CD4-positive, alpha-beta memory T cell (primary cell): ENCODE measurements around the gene C16orf90. TPM values are rescaled to one million over a fixed set of nuclear protein-coding genes. Genes with fewer than 3 reads are reported as not detected.

Experiments used
- CTCF ChIA-PET: fragments of 350-600 bp; sonication (Branson Sonifier 250); formaldehyde crosslinking; loops from one replicate; lab custom pipeline; 2021; ENCODE audit warnings: inconsistent platforms; ENCODE audit not compliant: partially characterized antibody; lab: Charles Lee
- POLR2A ChIA-PET: fragments of 350-600 bp; sonication (Branson Sonifier 250); formaldehyde crosslinking; loops from one replicate; lab custom pipeline; 2021; ENCODE audit not compliant: partially characterized antibody; lab: Charles Lee
- DNase-seq, 5 donors: peaks; one replicate each; pipeline versions ENCODE4 v3.0.0 to v3.0.0-alpha.2; 2020 to 2022; ENCODE audit warnings: mixed read lengths in 1 of 5
- H3K27ac ChIP-seq: one replicate; pipeline ENCODE4 v1.7.0; 2013; ENCODE audit warnings: low read depth, low read length
- H3K27me3 ChIP-seq: 2 replicates; pipeline ENCODE4 v1.7.0; 2013; ENCODE audit warnings: mild to moderate bottlenecking, low read length, moderate library complexity; ENCODE audit not compliant: insufficient read depth
- H3K36me3 ChIP-seq: 2 replicates; pipeline ENCODE4 v1.7.0; 2013; ENCODE audit warnings: mild to moderate bottlenecking, low read length, moderate library complexity; ENCODE audit not compliant: insufficient read depth
- H3K4me1 ChIP-seq: 2 replicates; pipeline ENCODE4 v1.7.0; 2013; ENCODE audit warnings: mild to moderate bottlenecking, low read length, moderate library complexity; ENCODE audit not compliant: insufficient read depth
- H3K4me3 ChIP-seq, 2 donors: one replicate each; pipeline ENCODE4 v1.7.0; 2013; ENCODE audit warnings: low read length in 2 of 2, mild to moderate bottlenecking in 1 of 2
- H3K9me3 ChIP-seq, 2 donors: one replicate each; pipeline ENCODE4 v1.7.0; 2013; ENCODE audit warnings: low read length in 2 of 2, control low read depth in 1 of 2; ENCODE audit not compliant: control insufficient read depth in 1 of 2
- H3K27ac Mint-ChIP-seq, 7 donors: one replicate each; pipeline ENCODE4 v1.8.0; 2020 to 2021; ENCODE audit warnings: mixed read lengths in 7 of 7, mild to moderate bottlenecking in 6 of 7, inconsistent platforms in 3 of 7, moderate library complexity in 3 of 7
- H3K27me3 Mint-ChIP-seq, 2 donors: one replicate each; pipeline ENCODE4 v1.8.0; 2020 to 2021; ENCODE audit warnings: mixed read lengths in 2 of 2
- H3K36me3 Mint-ChIP-seq, 2 donors: one replicate each; pipeline ENCODE4 v1.8.0; 2020 to 2021; ENCODE audit warnings: mixed read lengths in 2 of 2, inconsistent platforms in 1 of 2, mild to moderate bottlenecking in 1 of 2
- H3K4me1 Mint-ChIP-seq, 4 donors: one replicate each; pipeline ENCODE4 v1.8.0; 2020 to 2021; ENCODE audit warnings: mixed read lengths in 4 of 4, mild to moderate bottlenecking in 1 of 4
- H3K4me3 Mint-ChIP-seq, 8 donors: one replicate each; pipeline ENCODE4 v1.8.0; 2020 to 2021; ENCODE audit warnings: mixed read lengths in 8 of 8, mild to moderate bottlenecking in 7 of 8, moderate library complexity in 6 of 8, inconsistent platforms in 3 of 8
- H3K9me3 Mint-ChIP-seq, 8 donors: one replicate each; pipeline ENCODE4 v1.8.0; 2020 to 2021; ENCODE audit warnings: mixed read lengths in 8 of 8, mild to moderate bottlenecking in 5 of 8, inconsistent platforms in 3 of 8, moderate library complexity in 1 of 8
- intact Hi-C: fragments of 100-400 bp; cut with micrococcal nuclease; formaldehyde crosslinking; loops from one replicate; pipeline ENCODE4 v1.15.1; 2023
- polyA plus RNA-seq, 2 donors: library from polyadenylated mRNA; unstranded; fragments of 300-500 nt; fragmentation: Illumina TruSeq; gene quantifications; one replicate each; pipeline ENCODE4 v1.2.3, GENCODE V29; 2021
- total RNA-seq, 2 experiments: library from RNA; stranded (reverse); gene quantifications; one replicate each; pipeline ENCODE4 v1.2.3, GENCODE V29; 2021

Gene C16orf90
- total and polyA plus RNA-seq, 4 experiments from 2014 or later, result not detected

DNA sequence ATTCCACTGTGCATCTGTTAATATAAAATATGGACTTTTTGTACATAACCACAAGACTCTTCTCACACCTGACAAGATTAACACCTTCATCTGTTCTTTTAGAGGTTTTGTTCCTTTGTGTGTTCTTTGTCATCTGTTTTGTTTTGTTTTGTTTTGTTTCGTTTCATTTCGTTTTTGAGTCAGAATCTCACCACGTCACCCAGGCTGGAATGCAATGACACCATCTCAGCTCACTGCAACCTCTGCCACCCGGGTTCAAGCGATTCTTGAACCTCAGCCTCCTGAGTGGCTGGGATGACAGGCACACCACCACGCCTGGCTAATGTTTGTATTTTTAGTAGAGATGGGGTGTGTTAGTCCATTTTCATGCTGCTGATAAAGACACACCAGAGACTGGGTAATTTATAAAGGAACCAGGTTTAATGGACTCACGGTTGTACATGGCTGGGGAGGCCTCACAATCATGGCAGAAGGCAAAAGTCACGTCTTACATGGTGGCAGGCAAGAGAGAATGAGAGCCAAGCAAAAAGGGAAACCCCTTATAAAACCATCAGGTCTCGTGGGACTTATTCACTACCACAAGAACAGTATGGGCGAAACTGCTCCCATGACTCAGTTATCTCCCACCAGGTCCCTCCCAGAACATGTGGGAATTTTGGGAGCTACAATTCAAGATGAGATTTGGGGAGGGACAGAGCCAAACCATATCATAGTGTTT is 22.3 kb downstream of the C16orf90 start:
- intact Hi-C loops, result no loop called here
- Mint-ChIP-seq H3K27ac (peak overlapping the region in 5 of 7 donors; percentile 10 to 58 (median 30)), H3K4me1 (peaks cover 11 to 50% (median 13%) of the 10 kb centered on the region in 4 donors), H3K27me3 (no peaks in the 10 kb centered on the region), H3K36me3 (peaks cover 11 to 22% of the 10 kb centered on the region in 2 donors), H3K9me3 (no peaks in the 10 kb centered on the region), H3K4me3 (peak overlapping the region in 1 of 8 donors; percentile 32)
- no peak overlapping the region for H3K4me3 ChIP-seq
- H3K4me1 ChIP-seq, result peaks cover 9% of the 10 kb centered on the region
- CTCF ChIA-PET, result no interaction called here
- POLR2A ChIA-PET, result no interaction called here
- no peaks in the 10 kb centered on the region for H3K27me3 ChIP-seq
- DNase-seq, result no peak
- H3K36me3 ChIP-seq, result no peaks in the 10 kb centered on the region
- no peak overlapping the region for H3K27ac ChIP-seq
- no peaks in the 10 kb centered on the region for H3K9me3 ChIP-seq

DNA sequence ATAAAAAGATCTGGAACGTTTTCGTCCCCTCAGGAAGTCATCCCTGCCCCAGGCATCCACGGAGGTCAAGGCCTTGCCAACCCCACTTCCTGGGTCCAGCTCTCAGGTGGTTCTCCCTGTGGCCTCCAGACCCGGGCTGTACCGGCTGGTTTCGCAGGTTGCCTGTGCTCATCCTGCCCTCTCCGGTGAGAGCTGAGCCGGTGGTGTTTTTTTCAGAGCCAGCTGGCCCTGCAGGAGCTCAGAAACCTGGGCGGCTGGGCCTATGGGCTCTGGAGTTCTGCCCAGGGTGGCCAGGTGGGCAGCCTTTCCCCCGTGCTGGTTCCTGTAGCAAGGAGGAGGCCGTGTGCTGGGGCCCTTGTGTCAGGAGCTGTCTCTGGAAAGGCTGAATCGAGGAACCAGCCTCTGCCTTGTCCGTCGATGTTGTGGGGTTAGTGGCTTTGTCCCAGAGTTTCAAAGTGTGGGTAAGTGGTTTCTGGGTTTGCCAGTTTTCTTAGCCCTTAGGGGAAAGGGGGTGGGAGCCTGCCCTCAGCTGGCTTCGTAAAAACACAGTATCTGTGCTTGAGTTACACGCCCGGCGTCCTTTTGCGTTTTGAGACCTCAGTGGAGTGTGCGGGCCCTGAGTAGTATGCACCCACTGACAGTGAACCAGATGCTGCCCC is 23.6 kb downstream of the C16orf90 start:
- intact Hi-C loops, result no loop called here
- Histone ChIP-seq H3K4me3 (no peak overlapping the region), H3K36me3 (peaks cover under 1% of the 10 kb centered on the region), H3K9me3 (no peaks in the 10 kb centered on the region), H3K4me1 (peaks cover 9% of the 10 kb centered on the region), H3K27me3 (no peaks in the 10 kb centered on the region), H3K27ac (no peak overlapping the region)
- Mint-ChIP-seq H3K4me3 (no peak overlapping the region), H3K4me1 (peaks cover 21 to 64% (median 26%) of the 10 kb centered on the region in 4 donors), H3K27me3 (no peaks in the 10 kb centered on the region), H3K27ac (peak overlapping the region in 1 of 7 donors; percentile 57), H3K36me3 (peaks cover 22 to 26% of the 10 kb centered on the region in 2 donors), H3K9me3 (no peaks in the 10 kb centered on the region)
- CTCF ChIA-PET, result no interaction called here
- POLR2A ChIA-PET, result no interaction called here
- no peak for DNase-seq

DNA sequence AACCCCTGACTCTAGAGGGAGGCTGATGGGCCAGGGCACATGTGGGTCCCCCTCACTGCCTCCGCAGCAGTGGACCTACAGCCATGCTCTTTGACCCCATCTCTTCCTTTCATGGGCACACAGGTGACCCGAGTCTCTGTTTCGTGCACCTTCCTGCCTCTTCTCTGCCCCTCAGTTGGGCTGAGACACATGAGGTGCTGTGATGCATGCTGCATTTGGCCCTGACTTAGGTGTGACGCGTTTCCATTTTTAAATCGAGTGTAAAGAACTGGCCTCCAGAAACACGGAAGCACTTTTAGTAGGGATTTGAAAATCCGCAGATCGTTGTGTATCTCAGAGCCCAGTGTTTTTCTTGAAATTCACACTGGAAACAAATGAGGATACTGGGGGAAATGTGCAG is 24.6 kb downstream of the C16orf90 start:
- CTCF ChIA-PET, result no interaction called here
- peaks cover 9% of the 10 kb centered on the region for H3K4me1 ChIP-seq
- H3K27ac ChIP-seq, result no peak overlapping the region
- H3K4me3 ChIP-seq, result no peak overlapping the region
- Mint-ChIP-seq H3K9me3 (no peaks in the 10 kb centered on the region), H3K27me3 (no peaks in the 10 kb centered on the region), H3K4me3 (no peak overlapping the region), H3K27ac (peak overlapping the region in 3 of 7 donors; percentile 43 to 68 (median 44)), H3K4me1 (peaks cover 29 to 74% (median 32%) of the 10 kb centered on the region in 4 donors), H3K36me3 (peaks cover 25 to 30% of the 10 kb centered on the region in 2 donors)
- POLR2A ChIA-PET, result interaction anchor here (0.5 kb wide), 1 partner anchor 29 kb away, joined by 3 read pairs; no protein-coding TSS in a partner anchor
- DNase-seq, result no peak
- intact Hi-C loops, result no loop called here
- no peaks in the 10 kb centered on the region for H3K27me3 ChIP-seq
- peaks cover 10% of the 10 kb centered on the region for H3K36me3 ChIP-seq
- no peaks in the 10 kb centered on the region for H3K9me3 ChIP-seq

DNA sequence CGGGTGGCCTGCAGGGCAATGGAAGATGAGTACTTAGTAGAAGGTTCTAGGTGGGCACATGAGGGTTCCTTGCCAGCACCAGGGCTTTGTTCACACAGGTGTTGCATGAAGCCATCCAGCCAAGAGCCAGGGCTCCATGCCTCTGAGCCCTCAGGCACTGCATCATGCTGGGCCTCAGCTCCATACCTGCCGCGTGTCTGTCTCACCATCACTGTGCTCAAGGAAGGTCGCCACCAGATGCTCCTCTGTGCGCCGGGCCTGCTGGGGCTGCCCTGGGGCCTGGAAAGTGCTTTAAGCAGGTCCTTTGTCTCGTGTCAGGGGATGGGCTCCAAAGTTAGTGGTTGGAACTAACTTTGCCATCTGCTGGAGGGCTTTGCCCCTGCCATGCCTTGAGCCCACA is 25.6 kb downstream of the C16orf90 start:
- H3K4me1 Mint-ChIP-seq, result peaks cover 33 to 76% (median 38%) of the 10 kb centered on the region in 4 donors

DNA sequence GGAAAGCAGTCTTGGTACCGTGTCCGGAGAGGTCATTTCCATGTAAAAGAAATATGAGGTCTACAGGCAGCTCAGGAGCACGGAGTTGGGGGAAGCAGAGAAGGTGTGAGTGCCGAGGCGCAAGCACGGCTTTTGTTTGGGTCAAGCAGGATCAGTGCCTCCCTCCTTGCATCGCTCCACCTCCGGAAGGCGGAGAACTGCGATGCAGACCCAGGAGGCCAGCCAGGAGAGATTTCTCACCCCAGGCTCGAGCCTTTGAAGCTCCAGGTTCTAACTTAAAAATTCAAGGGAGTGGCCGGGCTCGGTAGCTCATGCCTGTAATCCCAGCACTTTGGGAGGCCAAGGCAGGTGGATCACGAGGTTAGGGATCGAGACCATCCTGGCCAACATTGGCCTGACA is 26.8 kb downstream of the C16orf90 start:
- no peaks in the 10 kb centered on the region for H3K27me3 Mint-ChIP-seq
- H3K4me1 Mint-ChIP-seq, result peaks cover 38 to 85% (median 47%) of the 10 kb centered on the region in 4 donors
- peaks cover 25 to 30% of the 10 kb centered on the region in 2 donors for H3K36me3 Mint-ChIP-seq
- no peaks in the 10 kb centered on the region for H3K9me3 ChIP-seq
- H3K36me3 ChIP-seq, result peaks cover 16% of the 10 kb centered on the region
- no peak overlapping the region for H3K4me3 Mint-ChIP-seq
- H3K4me1 ChIP-seq, result peaks cover 20% of the 10 kb centered on the region
- H3K27ac Mint-ChIP-seq, result peak overlapping the region in 6 of 7 donors; percentile 33 to 77 (median 66)
- H3K4me3 ChIP-seq, result no peak overlapping the region
- H3K27me3 ChIP-seq, result no peaks in the 10 kb centered on the region
- ChIA-PET CTCF (no interaction called here), POLR2A (no interaction called here)
- intact Hi-C loops, result no loop called here
- H3K9me3 Mint-ChIP-seq, result no peaks in the 10 kb centered on the region
- DNase-seq, result no peak
- no peak overlapping the region for H3K27ac ChIP-seq

More for the DNA sequence above, 25.6 kb downstream of the C16orf90 start:
- intact Hi-C loops, result no loop called here
- H3K4me1 ChIP-seq, result peaks cover 9% of the 10 kb centered on the region
- POLR2A ChIA-PET, result interaction anchor here (0.7 kb wide), 1 partner anchor 21 kb away, joined by 3 read pairs; no protein-coding TSS in a partner anchor
- CTCF ChIA-PET, result no interaction called here
- no peak overlapping the region for H3K4me3 ChIP-seq
- Mint-ChIP-seq H3K36me3 (peaks cover 25 to 30% of the 10 kb centered on the region in 2 donors), H3K27me3 (no peaks in the 10 kb centered on the region), H3K4me3 (no peak overlapping the region), H3K27ac (peak overlapping the region in 2 of 7 donors; percentile 57 to 83), H3K9me3 (no peaks in the 10 kb centered on the region)
- H3K9me3 ChIP-seq, result no peaks in the 10 kb centered on the region
- no peak for DNase-seq
- H3K27ac ChIP-seq, result no peak overlapping the region
- H3K36me3 ChIP-seq, result peaks cover 16% of the 10 kb centered on the region
- no peaks in the 10 kb centered on the region for H3K27me3 ChIP-seq

DNA sequence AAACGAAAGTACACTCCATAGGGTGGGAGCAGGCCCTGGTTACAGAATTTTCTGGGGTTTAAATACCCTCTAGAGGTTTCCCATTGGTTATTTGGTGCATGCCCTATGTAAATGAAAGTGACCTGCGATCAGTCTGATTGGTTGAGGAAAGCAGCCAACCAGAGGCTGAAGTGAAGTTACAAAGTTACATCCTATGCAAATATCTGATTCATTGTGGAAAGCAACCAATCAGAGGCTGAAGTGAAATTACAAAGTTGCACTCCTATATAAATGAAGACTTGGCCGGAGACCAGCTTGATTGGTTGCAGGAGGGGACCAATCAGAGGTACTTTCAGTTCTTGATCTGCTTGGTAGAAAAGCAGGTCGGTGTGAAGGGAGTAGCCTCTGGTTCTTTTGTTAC is 27.4 kb downstream of the C16orf90 start:
- CTCF ChIA-PET, result no interaction called here
- intact Hi-C loops, result no loop called here
- peaks cover 33 to 79% (median 46%) of the 10 kb centered on the region in 4 donors for H3K4me1 Mint-ChIP-seq
- H3K4me1 ChIP-seq, result peaks cover 26% of the 10 kb centered on the region
- H3K9me3 ChIP-seq, result no peaks in the 10 kb centered on the region
- H3K4me3 Mint-ChIP-seq, result no peak overlapping the region
- H3K36me3 Mint-ChIP-seq, result peaks cover 22 to 26% of the 10 kb centered on the region in 2 donors
- H3K36me3 ChIP-seq, result peaks cover 16% of the 10 kb centered on the region
- H3K27me3 ChIP-seq, result no peaks in the 10 kb centered on the region
- no peak overlapping the region for H3K4me3 ChIP-seq
- H3K27ac Mint-ChIP-seq, result peak overlapping the region; percentile 33 to 77 (median 67)
- no peak for DNase-seq
- H3K27me3 Mint-ChIP-seq, result no peaks in the 10 kb centered on the region
- no peak overlapping the region for H3K27ac ChIP-seq
- H3K9me3 Mint-ChIP-seq, result no peaks in the 10 kb centered on the region
- POLR2A ChIA-PET, result no interaction called here

DNA sequence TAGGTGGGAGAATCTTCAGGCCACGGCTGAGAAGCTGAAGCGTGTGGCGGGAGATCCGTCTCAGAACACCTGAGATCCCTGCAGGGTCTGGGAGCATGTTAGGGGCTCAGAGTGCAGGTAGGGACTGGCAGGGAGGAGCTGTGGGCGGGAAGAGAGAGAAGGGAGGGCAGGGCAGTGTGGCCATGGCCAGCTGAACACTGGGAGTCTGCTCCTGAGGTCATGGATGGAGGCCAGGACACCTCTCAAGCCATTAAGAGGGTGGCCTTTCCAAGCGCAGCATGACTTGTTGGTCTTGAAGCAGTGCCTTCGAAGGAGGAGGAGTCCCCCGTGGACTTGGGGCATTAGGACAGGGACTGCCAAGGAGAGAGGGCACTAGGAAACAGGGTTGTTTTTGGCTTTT is 28.1 kb downstream of the C16orf90 start:
- ChIA-PET POLR2A (interaction anchor here (1.2 kb wide), 1 partner anchor 10 kb away, joined by 4 read pairs; no protein-coding TSS in a partner anchor), CTCF (interaction anchor here (1.3 kb wide), 1 partner anchor 30 kb away, joined by 3 read pairs; no protein-coding TSS in a partner anchor)
- H3K27me3 Mint-ChIP-seq, result no peaks in the 10 kb centered on the region
- intact Hi-C loops, result no loop called here
- no peak for DNase-seq
- Histone ChIP-seq H3K4me3 (no peak overlapping the region), H3K27ac (no peak overlapping the region), H3K27me3 (no peaks in the 10 kb centered on the region), H3K9me3 (no peaks in the 10 kb centered on the region), H3K4me1 (peaks cover 28% of the 10 kb centered on the region), H3K36me3 (peaks cover 16% of the 10 kb centered on the region)
- peaks cover 15 to 23% of the 10 kb centered on the region in 2 donors for H3K36me3 Mint-ChIP-seq
- H3K9me3 Mint-ChIP-seq, result no peaks in the 10 kb centered on the region
- H3K4me3 Mint-ChIP-seq, result no peak overlapping the region
- H3K4me1 Mint-ChIP-seq, result peaks cover 34 to 77% (median 49%) of the 10 kb centered on the region in 4 donors
- H3K27ac Mint-ChIP-seq, result peak overlapping the region in 4 of 7 donors; percentile 59 to 86 (median 70)
